ENCODE measurements around the gene ESPL1.

The ESPL1 gene

GRCh38 chr12:53267306-53267998, 647 bp upstream of the ESPL1 start:
- DNase-seq (ENCODE audit: insufficient read length, low spot score) (no peak), FAIRE-seq (no peak)
- no peak for TF ChIP-seq CTCF (IDR thresholded peaks at IDR 0.05; ENCODE audit: insufficient read depth, missing control alignments)

GRCh38 chr12:53268630-53269562, 797 bp downstream of the ESPL1 start:
- no peak for TF ChIP-seq CTCF (IDR thresholded peaks at IDR 0.05; ENCODE audit: insufficient read depth, missing control alignments)
- no peak for DNase-seq (ENCODE audit: insufficient read length, low spot score)
- FAIRE-seq: no peak

DNA sequence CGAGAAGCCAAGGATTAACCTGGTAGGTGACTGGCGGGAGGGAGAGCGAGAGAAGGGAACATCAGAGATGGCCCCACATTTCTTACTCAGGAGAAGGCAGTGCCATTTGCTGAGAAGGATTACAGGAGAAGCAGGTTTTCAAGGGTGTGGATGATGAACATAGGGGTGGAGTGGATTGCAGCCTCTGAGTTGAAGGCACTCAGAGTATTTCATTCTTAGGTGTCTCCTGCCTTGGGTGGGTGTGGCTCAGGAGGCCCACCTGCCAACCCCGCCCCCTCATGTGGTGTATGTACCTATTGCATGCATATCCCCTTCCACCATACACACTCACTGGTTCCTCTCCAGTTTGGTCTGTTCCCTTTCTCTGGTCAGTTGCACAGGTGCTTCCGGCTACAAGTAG, 6.3 kb downstream of the ESPL1 start:
- no peak for TF ChIP-seq CTCF (IDR thresholded peaks at IDR 0.05; ENCODE audit: insufficient read depth, missing control alignments)
- FAIRE-seq: no peak
- DNase-seq (ENCODE audit: insufficient read length, low spot score): no peak

- TF ChIP-seq CTCF (IDR thresholded peaks at IDR 0.05; ENCODE audit: insufficient read depth, missing control alignments): no peak
- DNase-seq (ENCODE audit: insufficient read length, low spot score) (no peak), FAIRE-seq (no peak)
Measured at GRCh38 chr12:53276511-53276910, 8.4 kb downstream of the ESPL1 start.

GRCh38 chr12:53277981-53278380, 9.9 kb downstream of the ESPL1 start:
- TF ChIP-seq CTCF (IDR thresholded peaks at IDR 0.05; ENCODE audit: insufficient read depth, missing control alignments): no peak
- FAIRE-seq: no peak
- no peak for DNase-seq (ENCODE audit: insufficient read length, low spot score)

GRCh38 chr12:53279283-53279869, 11.3 kb downstream of the ESPL1 start:
- no peak for FAIRE-seq
- DNase-seq (ENCODE audit: insufficient read length, low spot score): no peak
- TF ChIP-seq CTCF (IDR thresholded peaks at IDR 0.05; ENCODE audit: insufficient read depth, missing control alignments): no peak
